Neural progenitor cell (in vitro differentiated cells): ENCODE data around the gene PLEKHS1.

Source experiments
- CTCF ChIP-seq: fragments of 200-600 bp; sonication (generic); IDR thresholded peaks from 2 replicates; pipeline ENCODE4 v1.5.1; 2017; ENCODE audit warnings: antibody characterized with exemption, mild to moderate bottlenecking
- EZH2phosphoT487 ChIP-seq: fragments of 200-600 bp; sonication (generic); IDR thresholded peaks from 2 replicates; pipeline ENCODE4 v1.6.1; 2017; ENCODE audit warnings: antibody characterized with exemption

GRCh38 chr10:113716109-113716910 is 35.2 kb upstream of the PLEKHS1 start:
- TF ChIP-seq EZH2phosphoT487: no peak
- TF ChIP-seq CTCF: no peak
